Trophoblast cell (in vitro differentiated cells and primary cell): ENCODE measurements around the gene RIN1.

ENCODE experiments used
- DNase-seq, 2 donors: peaks; one replicate each; pipeline ENCODE4 v3.0.0-alpha.2; 2016
- H2AFZ ChIP-seq: 2 replicates; pipeline ENCODE4 v1.6.1; 2013; ENCODE audit warnings: low read length, moderate library complexity, mild to moderate bottlenecking; ENCODE audit not compliant: insufficient read depth, poor library complexity
- H2AK5ac ChIP-seq: 2 replicates; pipeline ENCODE4 v1.6.1; 2013; ENCODE audit warnings: mild to moderate bottlenecking, low read length
- H2BK120ac ChIP-seq: 2 replicates; pipeline ENCODE4 v1.6.1; 2013; ENCODE audit warnings: low read length, mild to moderate bottlenecking, moderate library complexity; ENCODE audit not compliant: insufficient read depth, poor library complexity
- H2BK12ac ChIP-seq: 2 replicates; pipeline ENCODE4 v1.6.1; 2013; ENCODE audit warnings: mild to moderate bottlenecking, low read length, moderate library complexity
- H2BK5ac ChIP-seq: 2 replicates; pipeline ENCODE4 v1.6.1; 2013; ENCODE audit warnings: low read length, low read depth, moderate library complexity, mild to moderate bottlenecking; ENCODE audit not compliant: poor library complexity
- H3K14ac ChIP-seq: 2 replicates; pipeline ENCODE4 v1.6.1; 2013; ENCODE audit warnings: mild to moderate bottlenecking, low read length
- H3K18ac ChIP-seq: 2 replicates; pipeline ENCODE4 v1.6.1; 2013; ENCODE audit warnings: mild to moderate bottlenecking, low read length
- H3K23ac ChIP-seq: 2 replicates; pipeline ENCODE4 v1.6.1; 2013; ENCODE audit warnings: low read length
- H3K27ac ChIP-seq: 2 replicates; pipeline ENCODE4 v1.5.1; 2013; ENCODE audit warnings: low read depth, mild to moderate bottlenecking, inconsistent platforms, low read length, moderate library complexity
- H3K27me3 ChIP-seq: 2 replicates; pipeline ENCODE4 v1.6.1; 2013; ENCODE audit warnings: inconsistent platforms, mild to moderate bottlenecking, low read length, moderate library complexity; ENCODE audit not compliant: insufficient read depth
- H3K36me3 ChIP-seq, 2 experiments: 1 replicate in 1 of 2; 2 replicates in 1 of 2; pipeline ENCODE4 v1.6.1; 2013; ENCODE audit warnings: low read length in 2 of 2, mild to moderate bottlenecking in 2 of 2, moderate library complexity in 1 of 2; ENCODE audit not compliant: insufficient read depth in 2 of 2, control insufficient read depth in 1 of 2
- H3K4ac ChIP-seq: 2 replicates; pipeline ENCODE4 v1.6.1; 2013; ENCODE audit warnings: low read depth, mild to moderate bottlenecking, low read length, moderate library complexity
- H3K4me1 ChIP-seq, 2 experiments: 1 replicate in 1 of 2; 2 replicates in 1 of 2; pipeline ENCODE4 v1.6.1; 2013; ENCODE audit warnings: low read length in 2 of 2, mild to moderate bottlenecking in 2 of 2, moderate library complexity in 1 of 2; ENCODE audit not compliant: insufficient read depth in 2 of 2, control insufficient read depth in 1 of 2
- H3K4me2 ChIP-seq: 2 replicates; pipeline ENCODE4 v1.6.1; 2013; ENCODE audit warnings: inconsistent platforms, mild to moderate bottlenecking, low read length, moderate library complexity
- H3K4me3 ChIP-seq: 2 replicates; pipeline ENCODE4 v1.5.1; 2013; ENCODE audit warnings: mild to moderate bottlenecking, low read depth, low read length, inconsistent platforms
- H3K79me1 ChIP-seq: one replicate; pipeline ENCODE4 v1.6.1; 2013; ENCODE audit warnings: low read length
- H3K79me2 ChIP-seq: 2 replicates; pipeline ENCODE4 v1.6.1; 2013; ENCODE audit warnings: low read length, mild to moderate bottlenecking; ENCODE audit not compliant: control insufficient read depth, insufficient read depth, poor library complexity
- H3K9ac ChIP-seq: 2 replicates; pipeline ENCODE4 v1.6.1; 2013; ENCODE audit warnings: mild to moderate bottlenecking, low read length
- H3K9me3 ChIP-seq: 2 replicates; pipeline ENCODE4 v1.6.1; 2013; ENCODE audit warnings: low read depth, mild to moderate bottlenecking, control low read depth, inconsistent platforms, low read length; ENCODE audit not compliant: insufficient read depth
- H4K12ac ChIP-seq: 2 replicates; pipeline ENCODE4 v1.6.1; 2013; ENCODE audit warnings: low read depth, mild to moderate bottlenecking, low read length, moderate library complexity
- H4K8ac ChIP-seq: 2 replicates; pipeline ENCODE4 v1.6.1; 2013; ENCODE audit warnings: low read depth, mild to moderate bottlenecking, low read length, moderate library complexity
- H4K91ac ChIP-seq: one replicate; pipeline ENCODE4 v1.6.1; 2013; ENCODE audit warnings: low read depth, mild to moderate bottlenecking, low read length, moderate library complexity
- WGBS: extraction: QIAGEN DNeasy Blood & Tissue Kit; methylation state at CpG from one replicate; pipeline ENCODE4 v1.1.7; 2013; ENCODE audit warnings: missing lambda C conversion rate; ENCODE audit not compliant: insufficient read length, insufficient coverage; ENCODE audit errors: extremely low coverage; 5-methylcytosine and 5-hydroxymethylcytosine counted together

RIN1 gene

DNA sequence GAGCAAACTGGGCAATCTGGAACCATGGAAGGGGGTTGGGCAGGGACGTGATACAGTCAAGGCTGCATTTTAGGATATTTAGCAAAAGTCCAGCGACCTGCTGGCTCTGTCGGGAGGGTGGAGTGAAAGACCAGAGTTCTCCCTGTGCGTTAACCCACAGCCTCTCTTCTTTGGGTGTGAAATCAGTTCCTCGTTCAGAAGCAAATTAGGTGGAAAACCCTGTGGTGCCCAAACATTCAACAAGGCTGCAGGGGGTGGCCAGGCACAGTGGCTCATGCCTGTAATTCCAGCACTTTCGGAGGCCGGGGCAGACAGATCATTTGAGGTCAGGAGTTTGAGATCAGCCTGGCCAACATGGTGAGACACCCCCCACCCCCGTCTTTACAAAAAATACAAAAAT lies 38.6 kb downstream of the RIN1 start:
- no peak for DNase-seq
- Histone ChIP-seq H3K4ac (no peak overlapping the region), H4K8ac (no peak overlapping the region), H3K23ac (no peak overlapping the region), H2BK5ac (no peak overlapping the region), H2AFZ (no peak overlapping the region), H3K14ac (no peak overlapping the region), H2BK12ac (no peak overlapping the region), H3K9me3 (peaks cover 3% of the 10 kb centered on the region), H3K4me2 (no peak overlapping the region), H3K18ac (no peak overlapping the region), H2AK5ac (no peak overlapping the region), H3K27ac (no peak overlapping the region), H4K91ac (no peak overlapping the region), H3K27me3 (peaks cover 3% of the 10 kb centered on the region), H4K12ac (no peak overlapping the region), H3K4me3 (no peak overlapping the region), H3K4me1 (no peaks in the 10 kb centered on the region), H3K9ac (no peak overlapping the region), H3K36me3 (no peaks in the 10 kb centered on the region), H3K79me2 (no peaks in the 10 kb centered on the region), H3K79me1 (no peaks in the 10 kb centered on the region), H2BK120ac (no peak overlapping the region)
- WGBS: no CpG with 5 or more reads among the region's 8 CpGs

DNA sequence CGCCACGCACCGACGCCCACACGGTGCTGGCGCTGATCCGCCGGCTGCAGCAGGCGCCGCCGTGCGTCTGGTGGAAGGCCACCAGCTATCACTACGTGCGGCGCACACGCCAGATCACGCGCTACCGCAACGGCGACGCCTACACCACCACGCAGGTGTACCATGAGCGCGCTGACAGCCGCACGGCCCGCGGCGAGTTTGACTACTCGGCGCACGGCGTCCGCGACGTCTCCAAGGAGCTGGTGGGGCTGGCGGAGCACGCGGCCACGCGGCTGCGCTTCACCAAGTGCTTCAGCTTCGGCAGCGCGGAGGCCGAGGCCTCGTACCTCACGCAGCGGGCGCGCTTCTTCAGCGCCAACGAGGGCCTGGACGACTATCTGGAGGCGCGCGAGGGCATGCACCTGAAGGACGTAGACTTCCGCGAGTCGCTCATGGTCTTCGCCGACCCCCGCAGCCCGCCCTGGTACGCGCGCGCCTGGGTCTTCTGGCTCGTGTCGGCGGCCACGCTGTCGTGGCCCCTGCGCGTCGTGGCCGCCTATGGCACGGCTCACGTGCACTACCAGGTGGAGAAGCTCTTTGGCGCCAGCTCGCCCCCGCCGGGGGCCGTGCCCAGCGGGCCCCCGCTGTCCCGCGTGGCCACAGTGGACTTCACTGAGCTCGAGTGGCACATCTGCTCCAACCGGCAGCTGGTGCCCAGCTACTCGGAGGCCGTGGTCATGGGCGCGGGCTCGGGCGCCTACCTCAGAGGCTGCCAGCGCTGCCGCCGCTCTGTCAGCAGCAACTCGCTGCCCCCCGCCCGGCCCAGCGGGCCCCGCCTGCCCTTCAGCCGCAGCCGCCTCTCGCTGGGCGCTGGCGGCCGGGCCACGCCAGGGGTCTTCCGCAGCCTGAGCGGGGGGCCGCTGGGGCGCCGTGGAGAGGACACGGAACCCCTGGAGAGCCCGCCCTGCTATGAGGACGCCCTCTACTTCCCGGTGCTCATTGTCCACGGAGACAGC lies 41.3 kb downstream of the RIN1 start:
- Histone ChIP-seq H3K27me3 (peaks cover 20% of the 10 kb centered on the region), H4K12ac (no peak overlapping the region), H3K18ac (no peak overlapping the region), H3K14ac (no peak overlapping the region), H2BK12ac (no peak overlapping the region), H3K36me3 (no peaks in the 10 kb centered on the region), H3K79me1 (no peaks in the 10 kb centered on the region), H4K8ac (no peak overlapping the region), H3K27ac (no peak overlapping the region), H2AK5ac (no peak overlapping the region), H2BK5ac (no peak overlapping the region), H3K79me2 (no peaks in the 10 kb centered on the region), H3K23ac (no peak overlapping the region), H3K4me1 (peaks cover 2 to 4% of the 10 kb centered on the region in 2 experiments), H3K4me2 (no peak overlapping the region), H2BK120ac (no peak overlapping the region), H3K4me3 (no peak overlapping the region), H3K9me3 (peaks cover 6% of the 10 kb centered on the region), H4K91ac (no peak overlapping the region), H3K9ac (no peak overlapping the region), H3K4ac (no peak overlapping the region), H2AFZ (no peak overlapping the region)
- no peak for DNase-seq
- WGBS: no CpG with 5 or more reads among the region's 123 CpGs

DNA sequence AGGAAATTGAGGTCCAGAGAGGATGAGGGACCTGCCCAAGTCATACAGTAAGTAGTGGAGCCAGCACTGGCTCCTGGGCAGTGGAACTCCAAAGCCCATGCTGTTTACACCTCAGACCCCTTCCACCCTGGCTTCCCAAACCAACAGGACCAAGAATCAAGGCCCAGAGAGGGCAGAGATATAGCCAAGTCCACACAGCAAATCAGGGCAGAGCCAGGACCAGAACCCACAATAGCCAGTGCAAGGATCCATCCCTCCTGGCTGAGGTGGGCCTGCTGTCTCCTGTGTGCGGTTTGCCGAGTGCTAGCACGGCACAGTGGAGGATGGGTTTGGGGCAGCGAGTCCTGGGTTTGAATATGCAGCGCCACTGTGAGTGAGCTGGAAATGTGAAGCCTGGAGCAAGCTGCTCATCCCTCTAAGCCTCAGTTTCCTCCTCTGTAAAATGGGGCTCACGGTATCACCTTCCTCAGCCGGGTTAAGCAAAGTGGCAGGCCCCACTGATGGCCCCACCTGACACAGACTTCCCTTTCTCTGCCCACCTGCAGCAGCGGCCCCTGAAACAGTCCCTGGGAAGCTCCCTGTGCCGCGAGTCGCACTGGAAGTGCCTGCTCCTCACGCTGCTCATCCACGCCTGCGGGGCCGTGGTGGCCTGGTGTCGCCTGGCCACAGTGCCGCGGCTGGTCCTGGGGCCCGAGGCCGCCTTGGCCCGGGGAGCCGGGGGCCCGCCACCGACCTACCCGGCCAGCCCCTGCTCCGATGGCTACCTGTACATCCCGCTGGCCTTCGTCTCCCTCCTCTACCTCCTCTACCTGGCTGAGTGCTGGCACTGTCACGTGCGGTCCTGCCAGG lies 42.2 kb downstream of the RIN1 start:
- Histone ChIP-seq H3K14ac (no peak overlapping the region), H2AK5ac (no peak overlapping the region), H3K4me2 (no peak overlapping the region), H3K4me3 (no peak overlapping the region), H3K79me2 (no peaks in the 10 kb centered on the region), H3K23ac (no peak overlapping the region), H2BK12ac (no peak overlapping the region), H3K4ac (no peak overlapping the region), H4K12ac (no peak overlapping the region), H4K8ac (no peak overlapping the region), H2AFZ (no peak overlapping the region), H3K27me3 (peaks cover 20% of the 10 kb centered on the region), H4K91ac (no peak overlapping the region), H2BK5ac (no peak overlapping the region), H2BK120ac (no peak overlapping the region), H3K36me3 (no peaks in the 10 kb centered on the region), H3K4me1 (peaks cover 5 to 8% of the 10 kb centered on the region in 2 experiments), H3K79me1 (peaks cover 2% of the 10 kb centered on the region), H3K9ac (no peak overlapping the region), H3K9me3 (peaks cover 6% of the 10 kb centered on the region), H3K18ac (no peak overlapping the region), H3K27ac (no peak overlapping the region)
- no peak for DNase-seq
- no CpG with 5 or more reads among the region's 30 CpGs for WGBS

DNA sequence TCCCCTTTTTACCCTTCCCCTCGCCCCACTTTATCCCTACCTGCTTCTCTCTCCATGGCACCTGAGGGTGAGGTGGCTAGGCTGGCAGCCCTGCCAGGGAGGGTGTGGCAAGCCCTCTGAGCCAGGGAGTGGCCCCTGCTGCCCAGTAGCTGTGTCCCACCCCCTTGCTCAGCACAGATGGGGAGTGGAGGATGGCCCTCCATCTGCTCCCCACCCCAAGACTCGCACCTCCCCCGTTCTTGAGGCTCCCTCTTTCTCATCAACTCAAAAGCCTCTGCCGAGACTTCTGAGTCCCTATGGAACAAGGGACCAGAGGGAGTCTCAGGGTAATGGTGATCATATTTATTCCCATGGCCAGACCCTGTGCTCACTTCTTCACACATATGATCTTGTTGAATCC lies 42.9 kb downstream of the RIN1 start:
- Histone ChIP-seq H3K27ac (no peak overlapping the region), H2BK120ac (no peak overlapping the region), H3K4me3 (no peak overlapping the region), H2AK5ac (no peak overlapping the region), H3K9me3 (peaks cover 6% of the 10 kb centered on the region), H2BK12ac (no peak overlapping the region), H4K8ac (no peak overlapping the region), H2BK5ac (no peak overlapping the region), H2AFZ (no peak overlapping the region), H3K9ac (no peak overlapping the region), H3K23ac (no peak overlapping the region), H3K4ac (no peak overlapping the region), H3K18ac (no peak overlapping the region), H4K91ac (no peak overlapping the region), H3K4me1 (peaks cover 5 to 8% of the 10 kb centered on the region in 2 experiments), H3K4me2 (no peak overlapping the region), H3K79me1 (peaks cover 8% of the 10 kb centered on the region), H4K12ac (no peak overlapping the region), H3K36me3 (no peaks in the 10 kb centered on the region), H3K27me3 (peaks cover 20% of the 10 kb centered on the region), H3K79me2 (peaks cover 6% of the 10 kb centered on the region), H3K14ac (no peak overlapping the region)
- no peak for DNase-seq
- no CpG with 5 or more reads among the region's 4 CpGs for WGBS
